Occipital lobe (tissue), 2 donors: ENCODE measurements around the gene ARTN. TPM values are rescaled to one million over a fixed set of nuclear protein-coding genes. Genes with fewer than 3 reads are reported as not detected.

Experiments used
- DNase-seq: peaks from one replicate; lab custom pipeline; 2025; lab: John Stamatoyannopoulos, UW
- total RNA-seq: library from RNA; depleted of rRNA; stranded (reverse); fragments of >200 nt; gene quantifications from one replicate; pipeline ENCODE4 v1.2.3, GENCODE V29; 2014

ARTN gene
- total RNA-seq, 1 donor from 2014 or later: 0.62 TPM

GRCh38 chr1:43984855-43985254 lies 51.3 kb downstream of the ARTN start:
- DNase-seq: no peak

DNA sequence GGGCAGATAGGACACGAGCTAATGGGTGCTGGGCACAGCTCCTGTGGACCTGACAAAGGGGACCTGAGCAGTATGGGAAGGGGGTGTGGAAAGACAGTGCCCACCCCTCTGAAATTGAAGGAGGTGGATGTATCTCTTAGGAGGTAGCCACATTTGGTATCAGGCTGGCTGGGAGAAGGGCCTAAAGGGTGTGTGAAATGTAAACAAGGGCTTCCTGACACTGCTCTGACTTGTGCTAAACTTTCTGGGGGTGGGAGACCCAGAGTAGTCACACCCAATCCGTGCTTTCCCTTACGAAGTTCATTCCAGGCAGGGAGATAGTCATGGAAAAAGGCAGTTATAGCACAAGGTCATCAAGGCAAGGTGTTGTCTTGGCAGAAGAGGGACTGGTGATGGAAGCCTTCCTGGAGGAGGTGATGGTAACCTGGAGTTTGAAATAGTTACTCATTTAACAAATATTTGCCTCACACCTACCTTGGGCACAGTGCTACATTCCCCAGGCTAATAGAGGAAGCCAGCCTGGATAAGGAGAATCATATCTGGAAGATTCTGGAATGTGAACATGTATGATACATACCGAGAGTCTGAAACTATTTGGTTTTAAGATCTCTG lies 52.5 kb downstream of the ARTN start:
- DNase-seq: no peak

DNA sequence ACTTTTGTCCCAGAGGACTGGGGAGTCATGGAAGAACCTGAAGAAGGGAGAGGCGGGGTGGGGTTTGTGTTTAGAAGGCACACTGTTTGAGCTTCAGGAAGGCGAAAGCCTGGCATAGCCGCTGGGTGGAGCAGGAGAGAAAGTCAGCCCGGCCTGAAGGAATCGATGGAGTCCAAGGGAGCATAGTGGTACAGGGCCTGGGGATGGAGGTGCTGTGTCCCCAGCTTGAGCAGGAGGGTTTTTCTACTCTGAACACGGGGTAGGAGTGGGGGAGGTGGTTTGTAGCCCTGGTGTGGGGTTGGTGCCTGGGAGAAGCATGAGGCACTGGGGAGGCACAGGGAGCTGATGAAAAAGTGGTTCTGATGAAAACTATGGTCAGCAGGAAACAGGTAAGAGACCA lies 53.1 kb downstream of the ARTN start:
- no peak for DNase-seq

Other genes starting within 250 kb of the ARTN start
- gene ST3GAL3, start 226.3 kb upstream of the ARTN start, total RNA-seq: 25.7 TPM
- gene IPO13, start 13.1 kb downstream of the ARTN start, total RNA-seq: 13.7 TPM
- 15.9 TPM for gene DPH2, start 36.2 kb downstream of the ARTN start, total RNA-seq
- 183 TPM for gene ATP6V0B, start 41.2 kb downstream of the ARTN start, total RNA-seq
- gene B4GALT2, start 45.4 kb downstream of the ARTN start, total RNA-seq: 93.9 TPM
- gene CCDC24, start 57.8 kb downstream of the ARTN start, total RNA-seq: 7.2 TPM
- 3.0 TPM for gene SLC6A9, start 97.7 kb downstream of the ARTN start, total RNA-seq
- gene KLF17, start 185.0 kb downstream of the ARTN start, total RNA-seq: 0.31 TPM
- gene KLF18, start 207.8 kb downstream of the ARTN start, total RNA-seq: not detected